ENCODE results near the gene SPATC1L. TPM values are rescaled to one million over a fixed set of nuclear protein-coding genes. Genes with fewer than 3 reads are reported as not detected.

SPATC1L gene
- polyA plus RNA-seq, 1 donor: 8.7 TPM

DNA sequence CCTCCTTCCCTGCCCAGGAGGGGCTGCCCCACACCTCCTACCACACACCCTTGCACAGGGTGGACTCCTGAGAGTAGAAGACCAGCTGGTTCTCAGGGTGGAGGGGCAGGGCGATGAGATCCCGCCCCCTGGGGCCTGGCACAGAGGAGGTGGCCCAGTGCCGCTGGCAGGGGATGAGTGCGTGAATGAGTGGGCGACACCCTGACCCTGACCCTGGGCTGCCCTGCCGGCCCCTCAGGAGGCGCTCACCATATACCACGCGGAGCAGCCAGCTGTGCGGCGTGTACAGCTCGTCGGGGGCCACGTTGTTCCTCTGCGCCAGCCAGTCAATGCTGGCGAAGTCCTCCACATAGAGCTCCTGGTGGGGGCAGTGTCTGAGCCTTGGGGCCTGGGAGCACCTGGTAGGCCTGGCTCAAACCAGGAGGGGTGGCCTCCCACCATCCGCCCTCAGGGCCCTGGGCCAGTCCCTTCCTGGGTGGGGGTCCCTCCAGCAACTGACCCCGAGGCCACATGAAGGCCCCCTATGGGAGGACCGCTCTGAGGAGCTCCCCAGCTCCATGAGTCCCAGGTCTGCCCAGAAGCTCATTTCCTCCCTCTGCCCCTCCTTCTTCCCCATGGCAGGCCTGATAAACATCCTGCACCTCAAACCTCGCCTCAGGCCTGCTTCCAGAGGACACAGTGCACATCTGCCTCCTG, 31.3 kb upstream of the SPATC1L start:
- DNase-seq (ENCODE audit: low read depth): no peak

DNA sequence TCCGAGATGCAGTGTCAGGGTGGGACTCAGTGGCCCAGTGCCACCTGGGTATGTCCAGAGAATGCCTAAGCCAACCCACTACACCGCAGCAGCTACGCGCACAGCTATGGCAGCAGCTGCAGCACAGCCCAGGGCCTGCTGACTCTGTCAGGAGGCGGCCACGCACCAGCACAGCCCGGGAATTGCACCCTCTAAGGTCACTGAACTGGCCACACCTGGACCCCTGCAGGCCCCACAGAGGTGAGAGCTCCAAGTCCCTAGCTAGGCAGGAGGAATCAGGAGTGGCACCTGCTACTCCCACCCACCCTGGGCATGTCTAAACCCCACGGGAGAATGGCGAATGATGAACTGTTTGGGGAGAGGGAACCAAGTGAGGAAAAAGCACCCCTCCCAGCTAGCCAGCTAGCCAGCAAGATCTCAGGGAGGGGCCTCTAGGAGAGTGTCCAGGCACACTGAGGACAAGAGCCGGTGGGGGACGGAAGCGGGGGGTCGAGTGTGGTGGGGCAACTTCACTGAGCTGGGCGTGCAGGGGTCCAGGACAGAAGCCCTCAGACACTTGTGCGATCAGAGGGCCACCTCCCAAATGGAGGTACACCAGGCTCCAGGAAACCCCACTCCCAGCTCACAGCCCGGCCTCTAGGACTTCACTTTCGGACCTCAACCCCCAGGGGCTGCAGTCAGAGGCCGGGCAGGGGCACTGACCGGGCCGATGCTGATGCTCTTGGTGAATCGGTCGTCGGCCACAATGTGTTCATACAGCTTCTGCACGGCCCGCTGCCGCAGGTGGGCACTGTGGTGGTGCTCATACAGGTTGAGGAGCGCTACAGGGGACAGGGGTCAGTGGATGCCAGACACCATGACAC, 30.4 kb upstream of the SPATC1L start:
- DNase-seq (ENCODE audit: low read depth): no peak

DNA sequence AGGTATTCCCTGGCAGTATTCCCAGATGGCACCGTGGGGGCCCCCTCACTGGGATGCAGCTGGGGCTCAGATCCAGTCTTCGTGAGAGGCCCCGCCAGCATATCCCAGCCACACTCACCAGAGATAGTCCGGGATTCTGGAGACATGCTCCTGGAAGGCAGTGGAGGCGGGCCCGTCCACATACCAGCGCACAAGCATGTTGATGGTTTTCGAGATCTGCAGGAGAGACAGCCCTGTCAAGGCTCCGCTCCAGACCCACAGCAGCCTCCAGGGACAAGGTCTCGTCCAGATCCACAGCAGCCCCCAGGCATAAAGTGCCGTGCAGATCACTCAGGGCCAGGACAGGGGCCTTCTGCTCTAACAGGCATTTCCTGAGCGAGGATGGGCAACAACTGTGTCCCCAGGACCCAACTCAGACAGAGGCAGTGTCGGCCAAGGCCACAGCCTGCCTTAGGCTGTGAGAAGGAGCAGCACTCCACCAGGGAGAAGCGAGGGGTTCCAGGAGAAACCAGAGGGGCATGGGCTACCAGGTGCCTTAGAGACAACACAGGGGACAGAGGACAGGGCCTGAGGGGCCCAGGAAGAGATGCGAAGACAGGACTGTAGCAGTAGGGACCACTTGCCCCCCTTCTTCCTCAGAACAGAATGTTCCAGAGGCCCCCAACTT, 29.5 kb upstream of the SPATC1L start:
- DNase-seq (ENCODE audit: low read depth): no peak

GRCh38 chr21:46212721-46213484, 28.6 kb upstream of the SPATC1L start:
- no peak for DNase-seq (ENCODE audit: low read depth)

DNA sequence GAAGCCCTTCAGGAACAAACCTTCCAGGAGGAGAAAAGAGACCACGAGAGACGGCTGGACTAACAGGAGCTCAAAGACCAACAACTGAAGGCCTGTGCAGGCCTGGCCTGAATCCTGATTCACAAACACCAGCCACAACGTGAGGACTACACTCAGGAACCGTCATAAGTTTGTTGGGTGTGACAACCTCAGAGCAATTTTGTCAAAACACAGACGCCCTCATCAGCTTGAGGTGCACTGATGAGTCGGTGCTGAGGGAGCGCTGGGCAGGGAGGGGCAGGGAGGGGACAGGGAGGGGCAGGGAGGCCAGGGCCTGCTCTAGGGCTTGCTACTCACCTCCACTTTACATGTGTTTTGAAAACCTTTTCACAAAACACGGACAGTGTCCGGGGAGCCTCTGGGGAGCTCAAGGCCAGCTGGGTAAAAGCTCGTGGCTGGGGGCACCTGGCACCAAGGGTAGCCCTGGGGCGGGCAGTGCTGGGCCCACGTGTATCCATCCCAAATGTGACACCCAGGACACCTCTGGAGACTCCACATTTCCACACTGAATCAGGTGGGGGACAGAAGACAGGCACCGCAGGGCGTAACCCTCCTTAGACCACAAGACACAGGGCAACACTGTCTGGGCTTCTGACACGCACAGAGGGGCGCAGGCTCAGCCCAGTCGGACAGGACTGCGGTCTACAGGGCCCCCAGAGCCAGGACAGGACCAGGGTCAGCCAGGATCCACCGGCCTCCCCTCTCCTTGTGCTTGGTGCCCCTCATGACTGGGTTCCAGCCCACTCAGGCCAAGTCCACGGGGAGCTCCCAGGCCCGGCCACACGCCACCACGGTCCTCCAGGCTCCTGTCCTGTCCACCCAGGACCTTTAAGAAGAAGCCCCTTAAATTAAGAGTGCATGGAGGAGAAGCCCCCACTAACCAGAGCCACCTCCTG, 27.8 kb upstream of the SPATC1L start:
- no peak for DNase-seq (ENCODE audit: low read depth)

- DNase-seq (ENCODE audit: low read depth): no peak
Observed at GRCh38 chr21:46211376-46211775, 27.1 kb upstream of the SPATC1L start.

- no peak for DNase-seq (ENCODE audit: low read depth)
Observed at GRCh38 chr21:46210378-46211136, 26.3 kb upstream of the SPATC1L start.

DNA sequence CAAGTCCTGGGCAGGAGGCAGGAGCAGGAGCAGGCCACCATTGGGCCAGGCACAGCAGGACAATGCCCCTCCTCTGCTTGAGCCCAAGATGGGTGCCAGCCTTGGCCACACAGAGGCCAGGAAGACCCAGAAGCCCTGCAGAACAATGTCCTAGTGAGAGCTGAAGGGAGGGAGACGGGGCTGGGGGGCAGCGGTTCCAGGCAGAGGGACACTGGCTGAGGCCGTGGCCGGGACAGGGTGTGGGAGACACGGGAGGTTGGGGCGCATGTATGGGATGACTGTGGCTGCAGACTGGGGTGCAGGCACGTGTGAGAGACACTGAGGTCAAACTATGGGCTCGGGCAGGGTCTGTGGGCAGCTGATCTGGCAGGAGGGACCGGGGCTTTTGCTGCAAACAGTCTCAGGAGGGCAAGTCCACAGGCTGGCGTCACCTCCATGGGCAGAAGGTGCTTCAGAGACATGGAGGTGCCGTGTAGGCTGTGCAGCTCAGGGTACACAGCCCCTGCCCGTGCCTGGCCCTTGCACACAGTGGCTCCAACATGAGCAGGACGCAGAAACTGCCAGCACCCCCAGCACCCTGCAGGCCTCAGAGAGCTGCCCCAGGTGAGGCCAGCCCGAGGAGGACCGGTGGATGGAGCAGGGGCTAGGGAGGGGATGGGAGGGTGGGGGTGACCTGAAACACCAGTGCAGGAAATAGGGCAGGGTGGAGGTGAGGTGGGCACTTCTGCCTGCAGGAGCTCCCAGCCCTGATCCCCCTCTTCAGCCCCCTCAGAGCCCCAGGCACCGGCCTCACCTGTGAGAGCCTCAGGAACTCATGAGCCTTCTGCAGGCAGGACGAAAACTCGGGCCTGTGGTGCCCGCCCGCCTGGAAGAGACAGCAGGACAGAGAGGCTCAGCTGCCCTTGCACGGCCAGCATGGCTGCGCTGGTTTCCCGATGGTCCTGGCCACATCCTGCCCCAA, 24.8 kb upstream of the SPATC1L start:
- DNase-seq (ENCODE audit: low read depth): no peak

GRCh38 chr21:46207920-46208591, 23.8 kb upstream of the SPATC1L start:
- no peak for DNase-seq (ENCODE audit: low read depth)

DNA sequence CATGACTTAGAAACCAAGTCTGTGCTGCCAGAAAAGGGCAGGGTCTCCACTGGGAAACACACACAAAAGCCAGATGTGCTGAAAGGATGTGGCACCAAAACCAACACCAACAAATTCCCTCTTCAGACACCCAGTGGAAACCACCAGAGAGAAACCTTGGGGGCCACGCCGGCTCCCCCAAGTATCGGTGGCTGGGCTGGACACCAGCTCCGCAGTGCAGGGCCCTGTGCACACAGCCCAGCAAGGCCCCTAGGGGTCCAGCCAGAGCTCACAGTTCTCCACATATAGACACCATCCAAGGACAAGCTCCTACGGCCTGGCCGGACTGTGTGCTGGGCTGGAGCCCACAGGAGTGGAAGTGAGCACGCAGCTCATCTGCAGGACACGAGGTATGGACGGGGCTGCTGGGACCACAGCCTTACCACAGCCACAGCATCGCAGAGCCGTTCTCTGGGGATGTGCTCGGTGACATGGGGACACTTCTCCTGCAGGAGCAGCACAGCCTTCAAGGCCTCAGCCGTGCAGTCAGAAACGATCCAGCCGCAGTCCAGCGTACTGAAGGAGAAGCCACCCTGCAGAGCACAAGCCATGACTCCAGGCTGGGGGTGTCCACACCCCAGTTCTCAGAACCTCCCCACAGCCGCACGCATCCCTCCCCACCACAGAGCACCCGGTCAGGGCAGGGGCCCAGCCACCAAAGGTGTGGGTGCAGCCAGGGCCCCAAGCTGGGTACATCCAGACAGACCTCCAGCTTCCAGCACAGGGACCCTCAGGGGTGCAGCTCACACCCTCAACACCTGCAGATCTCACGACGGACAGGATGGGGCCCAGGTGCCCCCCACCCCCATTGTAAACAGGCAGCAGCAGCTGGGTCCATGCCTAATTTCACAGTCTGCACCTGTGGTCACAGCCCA, 23.0 kb upstream of the SPATC1L start:
- no peak for DNase-seq (ENCODE audit: low read depth)

DNA sequence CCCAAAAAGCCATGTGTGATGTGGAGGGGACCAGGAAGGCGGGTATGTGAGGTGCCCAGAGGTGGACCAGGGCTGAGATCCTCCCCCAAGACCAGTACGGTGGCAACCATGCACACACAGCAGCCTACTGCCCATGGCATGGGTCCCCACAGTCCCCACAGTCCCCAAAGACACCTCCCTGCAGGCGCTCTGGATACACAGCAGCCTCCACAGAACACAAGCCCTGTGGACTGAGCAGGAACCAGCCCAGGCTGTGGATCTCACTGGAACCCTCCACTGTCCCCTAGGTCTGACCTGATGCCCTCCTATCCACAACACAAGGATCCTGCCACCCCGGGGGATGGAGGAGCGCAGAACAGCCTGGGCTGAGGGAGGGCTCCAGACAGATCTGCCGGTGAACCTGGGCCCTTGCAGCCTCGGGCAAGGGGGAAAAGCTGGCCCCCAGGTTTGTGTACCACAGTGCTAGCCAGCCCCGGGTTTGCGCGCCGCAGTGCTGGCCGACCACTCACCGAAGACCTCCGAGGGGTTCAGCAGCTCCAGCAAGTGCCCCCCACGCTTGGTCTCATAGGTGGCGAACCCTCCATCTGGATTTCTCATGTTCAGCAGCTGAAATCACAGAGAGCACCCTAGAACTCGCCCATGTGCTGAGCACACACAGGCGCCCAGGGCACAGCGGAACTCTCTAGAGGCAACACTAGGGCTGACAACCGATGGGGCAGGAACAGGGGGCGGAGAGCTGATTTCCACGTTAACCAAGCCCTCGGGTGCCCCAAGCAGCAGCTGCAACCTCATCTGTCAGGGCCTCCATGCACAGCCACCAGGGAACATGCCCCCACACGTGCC, 22.1 kb upstream of the SPATC1L start:
- no peak for DNase-seq (ENCODE audit: low read depth)

DNA sequence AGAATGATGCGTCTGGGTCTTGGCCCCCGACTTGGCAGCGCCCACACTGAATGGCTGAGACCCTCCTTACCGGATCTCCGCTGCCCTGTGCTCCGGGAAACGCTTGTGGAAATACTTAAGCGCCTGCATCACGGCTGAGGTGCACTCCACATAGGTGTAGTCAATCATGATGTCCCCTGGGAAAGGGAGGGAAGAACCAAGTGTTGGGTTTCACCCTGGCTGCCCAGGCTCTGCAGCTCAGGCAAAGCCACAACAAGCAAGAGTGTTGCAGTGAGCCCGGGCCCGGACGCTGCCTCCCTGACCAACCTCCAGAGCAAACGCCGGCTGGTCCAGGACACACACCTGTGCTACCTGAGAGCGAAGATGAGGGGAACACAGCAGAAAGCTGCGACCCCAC, 21.5 kb upstream of the SPATC1L start:
- DNase-seq (ENCODE audit: low read depth): no peak

DNA sequence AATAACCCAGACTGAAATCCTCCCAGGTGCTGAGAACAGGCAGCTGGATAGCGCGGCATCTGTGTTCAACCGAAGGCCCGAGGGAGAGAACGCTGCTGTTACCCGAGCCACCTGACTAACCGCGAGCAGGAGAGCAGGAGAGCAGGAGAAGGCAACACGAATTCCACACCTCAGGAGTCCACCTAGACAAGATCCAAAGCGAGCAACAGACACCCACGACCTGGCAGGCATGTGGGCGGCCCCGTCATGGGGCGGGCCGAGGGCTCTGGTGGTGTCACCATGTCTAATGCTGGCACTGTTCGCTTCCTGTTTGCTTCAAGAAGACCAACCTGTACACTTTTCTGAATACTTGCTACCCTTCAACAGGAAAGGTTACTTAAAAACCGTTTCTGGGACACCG, 20.9 kb upstream of the SPATC1L start:
- no peak for DNase-seq (ENCODE audit: low read depth)

GRCh38 chr21:46203203-46203600, 18.9 kb upstream of the SPATC1L start:
- no peak for DNase-seq (ENCODE audit: low read depth)

DNA sequence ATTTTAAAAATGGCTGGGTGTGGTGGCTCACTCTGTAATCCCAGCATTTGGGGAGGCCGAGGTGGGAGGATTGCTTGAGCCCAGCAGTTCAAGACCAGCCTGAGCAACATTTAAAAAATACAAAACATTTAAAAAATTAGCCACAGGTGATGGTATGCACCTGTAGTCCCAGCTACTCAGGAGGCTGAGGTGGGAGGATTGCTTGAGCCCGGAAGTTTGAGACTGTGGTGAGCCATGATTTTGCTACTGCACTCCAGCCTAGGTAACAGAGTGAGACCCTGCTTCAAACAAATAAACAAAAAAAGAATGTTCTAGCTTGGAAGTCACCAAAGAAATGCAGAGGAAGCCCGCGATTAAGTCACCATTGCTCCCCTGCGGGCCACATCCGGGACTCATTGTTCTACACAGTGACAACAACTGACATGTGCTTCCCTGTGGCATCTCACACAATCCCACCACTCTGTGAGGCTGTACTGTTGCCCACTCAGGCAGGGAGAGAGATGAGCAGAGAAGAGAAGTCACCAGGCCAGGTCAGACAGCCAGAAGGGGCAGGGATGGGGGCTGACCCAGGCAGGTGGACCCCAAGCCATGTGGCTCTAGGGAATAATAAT, 18.4 kb upstream of the SPATC1L start:
- no peak for DNase-seq (ENCODE audit: low read depth)
